ENCODE measurements around the gene TH.
A peak's percentile ranks its signal among the peaks of the same experiment; 100 is the strongest.

Gene TH

GRCh38 chr11:2208691-2209369 is 37.2 kb upstream of the TH start:
- no peak for DNase-seq

GRCh38 chr11:2207773-2208621 is 36.4 kb upstream of the TH start:
- no peak for DNase-seq

- no peak for DNase-seq
Observed at GRCh38 chr11:2207212-2207611, 35.6 kb upstream of the TH start.

- no peak for DNase-seq
Observed at GRCh38 chr11:2205981-2206690, 34.5 kb upstream of the TH start.

GRCh38 chr11:2205214-2205720 is 33.7 kb upstream of the TH start:
- DNase-seq: no peak

- no peak for DNase-seq
Observed at GRCh38 chr11:2204361-2205213, 33.0 kb upstream of the TH start.

- no peak for DNase-seq
Observed at GRCh38 chr11:2203440-2204259, 32.0 kb upstream of the TH start.

- no peak for DNase-seq
Observed at GRCh38 chr11:2202900-2203439, 31.4 kb upstream of the TH start.

- no peak for DNase-seq
Observed at GRCh38 chr11:2202071-2202899, 30.7 kb upstream of the TH start.

- no peak for DNase-seq
Observed at GRCh38 chr11:2201542-2201941, 29.9 kb upstream of the TH start.

GRCh38 chr11:2200957-2201519 is 29.4 kb upstream of the TH start:
- DNase-seq: no peak

- DNase-seq: no peak
Observed at GRCh38 chr11:2200536-2200935, 28.9 kb upstream of the TH start.

GRCh38 chr11:2199466-2200341 is 28.1 kb upstream of the TH start:
- DNase-seq: no peak

GRCh38 chr11:2198621-2199365 is 27.2 kb upstream of the TH start:
- no peak for DNase-seq

GRCh38 chr11:2197771-2198520 is 26.3 kb upstream of the TH start:
- DNase-seq: no peak

- peak; percentile 35 for DNase-seq
Observed at GRCh38 chr11:2196970-2197770, 25.6 kb upstream of the TH start.

GRCh38 chr11:2195756-2196088 is 24.1 kb upstream of the TH start:
- DNase-seq: no peak

Measured in fibroblast of skin of right biceps (primary cell).